ENCODE data around the gene PRR30.

PRR30 gene

DNA sequence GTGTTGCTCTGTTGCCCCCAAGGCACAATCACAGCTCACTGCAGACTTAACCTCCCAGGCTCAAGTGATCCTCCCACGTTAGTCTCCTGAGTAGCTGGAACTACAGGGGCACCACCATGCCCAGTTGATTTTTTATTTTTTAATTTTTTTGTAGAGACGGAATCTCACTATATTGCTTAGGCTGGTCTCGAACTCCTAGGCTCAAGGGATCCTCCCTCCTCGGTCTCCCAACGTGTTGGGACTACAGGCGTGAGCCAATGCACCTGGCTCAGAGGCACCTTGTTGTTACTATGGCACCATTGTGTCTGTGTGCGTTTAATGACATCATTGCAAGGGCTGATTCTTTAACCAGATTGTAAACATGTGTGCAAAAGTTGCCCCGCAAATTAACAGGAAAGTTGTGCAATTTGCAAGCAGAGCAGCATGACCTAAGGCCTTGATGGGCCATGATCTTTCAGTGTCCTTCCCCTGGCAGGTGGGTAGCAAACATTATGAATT lies 32.2 kb upstream of the PRR30 start:
- DNase-seq (ENCODE audit: insufficient read length), result no peak
- no peak for TF ChIP-seq POLR2AphosphoS5 (IDR thresholded peaks at IDR 0.05; ENCODE audit: low read depth, low read length)
- TF ChIP-seq POLR2A (IDR thresholded peaks at IDR 0.05; ENCODE audit: low read depth, low read length), result no peak
- no peak for TF ChIP-seq TAF1 (IDR thresholded peaks at IDR 0.05; ENCODE audit: borderline replicate concordance, low read depth, low read length)
- no peak for FAIRE-seq

DNA sequence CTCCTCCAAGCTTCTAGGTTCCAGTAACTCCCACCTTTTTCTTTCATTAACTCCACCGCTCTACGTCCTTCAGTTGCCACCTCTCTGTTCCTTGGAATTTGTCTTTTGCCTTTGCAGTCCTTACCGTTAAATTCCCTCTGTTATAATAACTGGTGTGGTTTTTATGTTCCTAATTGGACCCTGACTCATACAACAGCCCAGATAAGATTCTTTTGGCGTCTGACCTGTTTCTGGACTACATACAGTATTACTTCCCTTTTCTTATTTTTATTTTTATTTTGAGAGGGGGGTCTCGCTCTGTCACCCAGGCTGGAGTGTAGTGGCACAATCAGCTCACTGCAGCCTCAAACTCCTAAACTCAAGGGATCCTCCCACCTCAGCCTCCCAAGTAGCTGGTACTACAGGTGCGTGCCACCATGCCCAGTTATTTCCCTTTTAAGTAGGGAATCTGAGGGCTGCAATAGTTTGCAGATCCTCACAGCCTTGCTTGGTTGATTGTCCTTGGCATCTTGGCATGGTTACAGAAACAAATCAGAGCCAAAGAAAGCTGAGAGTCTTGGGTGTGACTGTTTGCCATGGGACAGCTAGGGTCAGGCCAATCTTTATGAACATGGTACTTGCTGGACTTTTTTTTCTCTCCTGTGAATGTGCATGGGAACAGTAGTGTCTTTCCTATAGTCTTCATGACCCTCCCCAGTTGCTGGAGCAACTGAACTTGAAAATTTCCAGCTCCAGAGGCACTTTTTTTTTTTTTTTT lies 31.5 kb upstream of the PRR30 start:
- DNase-seq (ENCODE audit: insufficient read length), result no peak
- TF ChIP-seq POLR2A (IDR thresholded peaks at IDR 0.05; ENCODE audit: low read depth, low read length) (no peak), TAF1 (IDR thresholded peaks at IDR 0.05; ENCODE audit: borderline replicate concordance, low read depth, low read length) (no peak), POLR2AphosphoS5 (IDR thresholded peaks at IDR 0.05; ENCODE audit: low read depth, low read length) (no peak)
- FAIRE-seq, result no peak

DNA sequence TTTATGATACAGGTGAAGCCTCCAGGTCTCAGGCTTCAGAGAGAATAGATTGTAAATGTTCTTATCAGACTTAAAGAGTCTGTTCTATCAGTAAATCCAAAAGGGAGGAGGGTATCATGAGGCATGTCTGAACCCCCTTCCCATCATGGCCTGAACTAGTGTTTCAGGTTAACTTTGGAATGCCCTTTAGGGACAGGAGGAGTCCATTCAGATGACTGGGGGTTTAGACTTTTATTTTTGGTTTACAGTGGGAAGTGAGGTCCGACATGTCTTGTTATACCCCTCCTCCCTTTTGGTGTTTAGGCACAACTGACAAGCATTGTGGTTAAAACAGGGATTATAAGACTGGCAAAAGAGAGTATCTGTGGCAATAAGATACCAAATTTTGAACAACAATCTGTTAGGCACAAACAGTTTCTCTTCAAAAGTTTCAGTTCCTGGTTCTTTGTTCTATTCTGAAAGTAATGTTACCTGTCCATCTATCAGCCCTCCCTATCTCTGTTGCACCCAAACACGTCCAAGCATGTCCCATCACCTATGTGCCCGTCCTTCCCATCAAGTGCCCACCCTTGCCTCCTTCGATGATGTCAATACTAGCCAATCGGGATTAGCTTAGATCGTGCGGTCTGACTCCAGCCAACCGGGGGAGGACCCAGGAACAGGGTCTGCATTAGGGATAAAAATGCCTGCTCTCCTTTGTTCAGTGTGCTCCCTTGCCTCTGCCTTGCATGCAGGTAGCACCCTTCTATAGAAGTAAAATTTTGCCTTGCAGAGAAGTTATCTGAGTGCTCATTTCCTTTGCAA lies 26.0 kb upstream of the PRR30 start:
- FAIRE-seq, result peak; percentile 93

DNA sequence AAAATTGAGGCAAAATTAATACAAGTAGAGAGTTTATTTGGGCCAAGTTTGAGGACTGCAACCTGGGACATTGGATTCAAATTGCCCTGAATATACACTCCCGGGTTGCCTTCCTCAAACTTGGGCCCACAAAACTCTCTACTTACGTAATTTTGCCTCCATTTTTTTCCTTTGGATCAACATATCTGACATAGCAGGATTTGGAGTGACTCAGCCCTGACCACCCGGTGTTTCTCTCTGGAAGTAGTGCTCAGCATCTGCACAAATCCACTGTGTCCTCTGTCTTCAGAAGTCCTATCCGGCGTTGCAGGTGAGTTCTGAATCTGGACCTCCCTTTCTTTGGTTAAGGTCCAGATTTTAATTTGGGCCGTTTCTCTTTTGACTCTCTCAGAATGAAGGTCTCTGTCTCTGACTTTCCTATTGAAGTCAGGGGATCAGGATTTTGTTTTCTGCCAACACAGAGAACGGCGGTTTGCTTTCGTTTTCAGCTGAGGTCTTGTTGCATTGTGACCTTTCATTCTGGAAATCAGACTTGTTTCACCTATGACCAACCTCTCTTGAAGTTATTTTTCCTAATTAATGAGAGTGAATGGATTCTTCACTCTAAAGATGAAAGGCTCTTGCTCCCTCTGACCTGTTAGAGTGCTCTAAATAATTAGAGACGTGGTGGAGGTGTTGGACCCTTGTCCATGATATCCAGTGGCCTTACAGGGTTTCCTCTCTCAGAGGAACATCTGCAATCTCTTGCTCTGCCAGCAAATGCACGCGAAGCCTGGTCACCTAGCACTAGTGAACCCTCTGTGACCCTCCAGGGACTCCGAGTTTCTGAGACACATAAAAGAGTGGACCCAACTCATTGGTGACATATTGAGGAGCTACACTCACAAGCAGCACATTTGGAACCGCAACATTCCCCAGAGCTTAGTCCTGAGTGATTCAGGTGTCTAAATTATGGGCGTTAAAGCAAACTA lies 23.2 kb upstream of the PRR30 start:
- no peak for TF ChIP-seq POLR2A (IDR thresholded peaks at IDR 0.05; ENCODE audit: low read depth, low read length)
- no peak for TF ChIP-seq TAF1 (IDR thresholded peaks at IDR 0.05; ENCODE audit: borderline replicate concordance, low read depth, low read length)
- DNase-seq (ENCODE audit: insufficient read length) (no peak), FAIRE-seq (no peak)

More for the DNA sequence above, 26.0 kb upstream of the PRR30 start:
- no peak for DNase-seq (ENCODE audit: insufficient read length)
- TF ChIP-seq TAF1 (IDR thresholded peaks at IDR 0.05; ENCODE audit: borderline replicate concordance, low read depth, low read length) (no peak), POLR2A (IDR thresholded peaks at IDR 0.05; ENCODE audit: low read depth, low read length) (no peak), POLR2AphosphoS5 (IDR thresholded peaks at IDR 0.05; ENCODE audit: low read depth, low read length) (no peak)

DNA sequence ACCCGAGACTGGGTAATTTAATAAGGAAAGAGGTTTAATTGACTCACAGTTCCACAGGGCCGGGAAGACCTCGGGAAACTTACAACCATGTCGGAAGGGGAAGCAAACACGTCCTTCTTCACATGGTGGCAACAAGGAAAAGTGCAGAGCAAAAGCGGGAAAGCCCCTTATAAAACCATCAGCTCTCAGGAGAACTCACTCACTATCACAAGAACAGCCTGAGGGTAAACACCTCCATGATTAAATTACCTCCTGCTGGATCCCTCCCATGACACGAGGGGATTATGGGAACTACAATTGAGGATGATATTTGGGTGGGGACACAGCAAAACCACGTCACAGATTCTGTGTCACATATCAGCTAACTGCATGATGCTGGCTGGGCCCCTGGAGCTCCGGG lies 21.0 kb upstream of the PRR30 start:
- TF ChIP-seq TAF1 (IDR thresholded peaks at IDR 0.05; ENCODE audit: borderline replicate concordance, low read depth, low read length), result no peak
- TF ChIP-seq POLR2AphosphoS5 (IDR thresholded peaks at IDR 0.05; ENCODE audit: low read depth, low read length), result no peak
- TF ChIP-seq POLR2A (IDR thresholded peaks at IDR 0.05; ENCODE audit: low read depth, low read length), result no peak
- FAIRE-seq (no peak), DNase-seq (ENCODE audit: insufficient read length) (no peak)

DNA sequence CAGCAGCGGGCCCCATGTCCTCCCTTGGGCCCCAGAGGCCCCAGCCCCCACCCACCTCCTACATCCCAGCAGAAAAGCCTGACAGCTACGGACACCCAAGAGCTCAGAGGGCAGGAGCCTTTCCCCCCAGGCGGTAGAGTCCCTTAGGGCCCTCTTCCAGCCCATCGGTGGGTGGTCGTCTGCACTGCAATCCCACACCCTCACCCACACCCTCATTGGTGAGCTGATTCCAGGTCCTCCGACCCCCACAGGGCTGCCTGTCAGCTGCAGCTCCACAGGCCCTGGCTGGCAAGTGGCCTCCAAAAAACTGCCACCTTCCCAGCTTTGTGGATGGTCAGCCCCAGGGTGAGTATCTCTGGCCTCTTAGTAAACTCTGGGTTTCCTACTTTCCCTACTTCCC lies 20.1 kb upstream of the PRR30 start:
- no peak for DNase-seq (ENCODE audit: insufficient read length)
- FAIRE-seq, result no peak
- TF ChIP-seq POLR2AphosphoS5 (IDR thresholded peaks at IDR 0.05; ENCODE audit: low read depth, low read length), result no peak
- no peak for TF ChIP-seq POLR2A (IDR thresholded peaks at IDR 0.05; ENCODE audit: low read depth, low read length)
- no peak for TF ChIP-seq TAF1 (IDR thresholded peaks at IDR 0.05; ENCODE audit: borderline replicate concordance, low read depth, low read length)

DNA sequence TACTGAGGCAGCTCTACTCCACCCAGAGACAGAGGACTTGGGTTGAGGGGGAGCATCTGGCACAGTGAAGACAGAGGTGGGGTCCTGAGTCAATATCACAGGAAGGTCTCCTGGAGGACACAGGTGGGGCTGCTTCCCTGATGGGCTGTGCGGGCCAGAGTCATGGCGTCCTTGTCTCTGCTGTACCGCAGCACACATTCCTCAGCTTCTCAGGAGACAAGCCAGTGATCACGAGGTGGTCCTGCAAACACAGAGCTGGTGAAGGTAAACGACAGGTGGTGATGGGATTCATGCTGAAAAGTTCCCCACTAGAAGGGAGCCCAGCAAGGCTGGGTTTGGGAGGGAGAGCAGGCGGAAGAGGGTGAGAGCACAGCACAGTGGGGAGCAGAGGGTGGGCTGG lies 19.3 kb upstream of the PRR30 start:
- DNase-seq (ENCODE audit: insufficient read length) (no peak), FAIRE-seq (no peak)
- TF ChIP-seq TAF1 (IDR thresholded peaks at IDR 0.05; ENCODE audit: borderline replicate concordance, low read depth, low read length), result no peak
- no peak for TF ChIP-seq POLR2AphosphoS5 (IDR thresholded peaks at IDR 0.05; ENCODE audit: low read depth, low read length)
- no peak for TF ChIP-seq POLR2A (IDR thresholded peaks at IDR 0.05; ENCODE audit: low read depth, low read length)

DNA sequence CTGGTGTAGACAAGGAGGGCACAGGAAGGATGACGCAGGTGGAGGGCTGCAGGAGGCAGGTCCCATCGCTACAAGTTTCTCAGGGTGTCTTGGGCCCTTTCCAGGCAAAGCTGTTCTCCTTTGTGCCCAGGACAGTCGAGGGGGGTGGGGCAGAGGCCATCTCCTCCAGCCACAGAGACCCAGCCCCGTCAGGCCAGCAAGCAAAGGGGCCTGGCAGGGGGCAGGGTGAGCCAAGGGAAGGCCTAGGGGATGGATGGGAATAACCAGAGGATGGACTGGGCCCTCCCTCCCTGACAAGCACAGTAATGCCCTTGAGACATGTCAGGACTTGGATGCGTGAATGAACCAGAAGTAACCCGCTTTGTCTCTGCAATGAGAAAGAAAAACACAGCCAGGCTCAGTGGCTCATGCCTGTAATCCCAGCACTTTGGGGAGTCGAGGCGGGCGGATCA lies 15.9 kb upstream of the PRR30 start:
- DNase-seq (ENCODE audit: insufficient read length) (no peak), FAIRE-seq (no peak)
- TF ChIP-seq POLR2AphosphoS5 (IDR thresholded peaks at IDR 0.05; ENCODE audit: low read depth, low read length) (no peak), TAF1 (IDR thresholded peaks at IDR 0.05; ENCODE audit: borderline replicate concordance, low read depth, low read length) (no peak), POLR2A (IDR thresholded peaks at IDR 0.05; ENCODE audit: low read depth, low read length) (no peak)

DNA sequence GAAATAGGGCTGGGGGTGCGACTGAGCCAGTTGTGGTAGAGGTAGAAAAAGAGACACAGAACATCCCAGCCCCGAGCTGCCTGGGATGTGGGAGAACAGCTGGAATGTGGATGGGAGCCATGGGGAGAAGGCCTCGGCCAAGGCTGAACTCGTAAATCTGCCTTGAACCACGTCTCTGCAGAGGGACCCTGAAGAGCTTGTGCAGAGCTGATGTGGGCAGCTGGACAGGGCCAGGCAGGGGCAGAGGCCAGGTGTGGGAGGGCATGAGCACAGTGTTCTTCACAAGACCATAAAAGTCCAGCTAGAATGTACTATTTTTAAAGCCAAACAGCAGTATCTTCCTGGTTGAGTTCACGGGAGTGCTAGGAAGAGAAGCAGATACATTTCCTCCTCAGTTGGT lies 15.3 kb upstream of the PRR30 start:
- TF ChIP-seq POLR2AphosphoS5 (IDR thresholded peaks at IDR 0.05; ENCODE audit: low read depth, low read length), result no peak
- TF ChIP-seq TAF1 (IDR thresholded peaks at IDR 0.05; ENCODE audit: borderline replicate concordance, low read depth, low read length), result no peak
- no peak for TF ChIP-seq POLR2A (IDR thresholded peaks at IDR 0.05; ENCODE audit: low read depth, low read length)
- no peak for FAIRE-seq

DNA sequence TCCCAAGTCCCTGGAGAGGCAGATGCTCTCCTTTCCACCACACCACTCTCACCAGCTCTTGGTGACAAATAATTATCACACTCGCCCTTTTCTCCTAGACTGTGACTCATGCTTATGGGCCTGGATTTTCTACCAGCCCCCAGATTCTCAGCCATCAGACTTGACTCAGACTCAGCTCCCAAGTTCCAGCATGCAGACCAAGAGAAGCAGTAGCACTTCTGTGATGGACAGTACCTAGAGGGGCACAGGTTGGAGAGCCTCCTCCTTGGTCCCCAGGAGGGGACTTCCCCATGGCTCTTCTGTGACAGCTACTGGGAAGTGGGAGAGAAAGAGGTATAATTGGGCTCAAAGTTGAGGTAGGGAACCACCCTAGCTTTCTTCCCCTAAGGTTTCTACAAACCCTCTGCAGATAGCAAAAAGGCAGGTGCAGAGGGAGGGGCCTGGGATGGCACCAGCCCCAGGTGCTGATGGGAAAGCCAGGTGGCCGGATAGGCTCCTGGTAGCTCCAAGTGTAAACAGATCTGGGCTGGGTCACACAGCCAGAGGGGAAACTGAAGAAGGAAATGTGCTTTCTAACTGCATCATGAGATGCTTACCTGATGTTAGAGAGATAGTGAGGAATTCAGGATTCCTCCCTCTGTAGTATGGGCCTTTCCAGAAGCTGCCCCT lies 13.7 kb upstream of the PRR30 start:
- DNase-seq (ENCODE audit: insufficient read length) (no peak), FAIRE-seq (no peak)
- no peak for TF ChIP-seq POLR2A (IDR thresholded peaks at IDR 0.05; ENCODE audit: low read depth, low read length)
- no peak for TF ChIP-seq TAF1 (IDR thresholded peaks at IDR 0.05; ENCODE audit: borderline replicate concordance, low read depth, low read length)
- no peak for TF ChIP-seq POLR2AphosphoS5 (IDR thresholded peaks at IDR 0.05; ENCODE audit: low read depth, low read length)

More for the DNA sequence above, 15.3 kb upstream of the PRR30 start:
- DNase-seq (ENCODE audit: insufficient read length), result no peak

All from GM12892 (cell line).